Right lobe of liver (tissue), 4 donors: ENCODE results near the gene PIP5K1B.

Experiments
- CTCF ChIP-seq, 4 donors: fragments of 200-600 bp in 3 of 4; fragments of 450-650 bp in 1 of 4; IDR thresholded peaks; one replicate each; pipeline versions ENCODE4 v1.5.1 to v1.8.0; 2016 to 2022; ENCODE audit warnings: antibody characterized with exemption in 4 of 4, mild to moderate bottlenecking in 2 of 4
- POLR2A ChIP-seq: fragments of 450-650 bp; IDR thresholded peaks from one replicate; pipeline ENCODE4 v1.6.1; 2017; ENCODE audit warnings: antibody characterized with exemption, mild to moderate bottlenecking
- donor health status: DM: no; HTN: no; CAD: no.
- donor health status: DM: no; HTN: no; CAD: no.
- donor health status: DM: no; HTN: yes; CAD: no.

- no peak for TF ChIP-seq CTCF (IDR thresholded peaks at IDR 0.05)
- TF ChIP-seq POLR2A: no peak
These were observed 173.4 kb downstream of the PIP5K1B start for GRCh38 chr9:68878450-68878849.
